ENCODE measurements around the gene KRTAP12-4.
A peak's percentile ranks its signal among the peaks of the same experiment; 100 is the strongest.
"Not testable (repeated sequence)": the region's sequence is repeated elsewhere in the genome, so short reads cannot be mapped to it uniquely, and the experiment has no call there.

The KRTAP12-4 gene

GRCh38 chr21:44632067-44632466 lies 22.4 kb downstream of the KRTAP12-4 start:
- no peak for DNase-seq (ENCODE audit: low read depth, low spot score)

DNA sequence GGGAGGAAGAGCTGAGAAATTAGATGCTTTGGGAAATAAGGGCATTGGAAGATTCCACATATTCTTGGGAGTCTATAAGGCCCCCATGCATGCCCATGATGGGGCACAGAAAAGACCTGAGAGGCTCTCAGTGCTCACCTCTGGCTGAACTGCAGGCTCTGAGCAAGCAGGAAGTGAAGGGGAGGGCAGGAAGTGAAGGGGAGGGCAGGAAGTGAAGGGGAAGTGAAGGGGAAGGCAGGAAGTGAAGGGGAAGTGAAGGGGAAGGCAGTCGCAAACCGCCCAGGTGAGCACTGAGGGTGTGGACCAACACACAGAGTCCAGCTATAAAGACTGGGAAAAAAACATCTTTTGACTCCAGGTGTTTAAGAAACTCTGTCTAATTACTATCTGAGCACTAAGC lies 24.0 kb downstream of the KRTAP12-4 start:
- DNase-seq (ENCODE audit: low read depth, low spot score): no peak

DNA sequence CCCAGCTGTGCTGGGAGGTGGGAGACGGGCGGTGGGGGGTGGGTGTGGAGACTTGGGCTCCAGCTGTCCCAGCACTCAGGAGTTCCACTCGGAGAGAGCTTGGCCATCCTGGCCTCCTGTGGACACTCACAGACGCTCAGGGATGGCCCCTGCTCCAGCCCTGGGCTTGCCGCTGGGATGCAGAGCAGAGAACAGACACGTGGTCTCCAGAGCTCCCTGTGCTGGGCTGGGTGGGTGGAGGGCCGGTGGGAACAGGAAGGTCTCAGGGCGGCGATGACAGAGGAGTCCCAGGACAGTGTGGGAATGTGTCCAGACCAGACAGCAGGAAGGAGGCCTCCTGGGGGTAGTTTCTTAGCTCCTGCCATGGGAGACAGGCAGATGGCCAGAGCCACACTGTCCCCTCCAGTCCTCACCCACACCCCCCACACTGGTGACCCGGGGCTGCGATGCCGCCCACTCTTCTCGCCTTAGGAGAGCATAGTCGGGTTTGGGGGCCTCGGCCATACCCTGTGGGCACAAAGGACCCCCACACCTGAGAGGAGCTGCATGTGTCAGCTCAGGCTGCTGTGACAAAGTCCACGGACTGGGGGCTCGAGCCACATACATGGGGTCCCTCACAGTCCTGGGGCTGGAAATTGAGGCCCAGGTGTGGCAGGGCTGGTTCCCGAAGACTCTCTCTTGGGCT lies 25.6 kb downstream of the KRTAP12-4 start:
- no peak for DNase-seq (ENCODE audit: low read depth, low spot score)

DNA sequence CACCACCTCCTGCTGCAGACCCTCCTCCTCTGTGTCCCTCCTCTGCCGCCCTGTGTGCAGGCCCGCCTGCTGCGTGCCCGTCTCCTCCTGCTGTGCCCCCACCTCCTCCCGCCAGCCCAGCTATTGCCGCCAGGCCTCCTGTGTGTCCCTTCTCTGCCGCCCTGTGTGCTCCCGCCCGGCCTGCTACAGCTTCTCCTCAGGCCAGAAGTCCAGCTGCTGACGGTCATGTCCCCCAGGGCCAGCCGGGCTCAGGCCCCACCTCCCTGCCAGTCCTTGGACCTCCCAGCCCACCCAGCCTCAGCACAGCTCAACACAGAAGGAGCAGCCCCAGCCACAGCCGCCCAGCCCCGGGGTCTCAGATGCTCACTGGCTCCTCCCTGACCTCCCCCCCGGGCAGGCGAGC lies 26.6 kb downstream of the KRTAP12-4 start:
- DNase-seq (ENCODE audit: low read depth, low spot score): not testable (repeated sequence)

GRCh38 chr21:44627181-44627822 lies 27.2 kb downstream of the KRTAP12-4 start:
- DNase-seq (ENCODE audit: low read depth, low spot score): not testable (repeated sequence)

GRCh38 chr21:44626673-44627143 lies 27.8 kb downstream of the KRTAP12-4 start, which contains the start of gene KRTAP10-9:
TSS of gene KRTAP10-9 (plus strand) at chr21:44627093. CDS start at chr21:44627172, 79 bp downstream.
- DNase-seq (ENCODE audit: low read depth, low spot score): no peak

DNA sequence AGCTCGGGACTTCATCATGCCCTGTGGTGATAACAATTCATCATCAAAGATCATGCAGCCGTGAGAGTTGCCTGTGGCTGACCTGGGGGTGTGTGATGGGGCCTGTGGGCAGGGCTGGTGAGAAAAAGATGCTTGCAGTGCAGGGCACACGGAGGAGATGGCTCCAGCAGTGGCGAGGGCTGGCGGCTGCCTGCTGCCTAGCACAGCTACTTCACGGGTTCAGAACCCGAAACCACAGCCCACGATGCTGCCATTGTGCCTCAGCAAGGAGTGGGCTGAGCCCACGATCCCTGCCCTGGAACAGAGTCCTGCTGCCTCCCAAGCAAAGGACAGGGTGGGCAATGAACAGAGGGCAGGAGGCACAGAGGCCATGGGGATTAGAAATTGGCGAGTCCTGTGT lies 28.2 kb downstream of the KRTAP12-4 start:
- no peak for DNase-seq (ENCODE audit: low read depth, low spot score)

DNA sequence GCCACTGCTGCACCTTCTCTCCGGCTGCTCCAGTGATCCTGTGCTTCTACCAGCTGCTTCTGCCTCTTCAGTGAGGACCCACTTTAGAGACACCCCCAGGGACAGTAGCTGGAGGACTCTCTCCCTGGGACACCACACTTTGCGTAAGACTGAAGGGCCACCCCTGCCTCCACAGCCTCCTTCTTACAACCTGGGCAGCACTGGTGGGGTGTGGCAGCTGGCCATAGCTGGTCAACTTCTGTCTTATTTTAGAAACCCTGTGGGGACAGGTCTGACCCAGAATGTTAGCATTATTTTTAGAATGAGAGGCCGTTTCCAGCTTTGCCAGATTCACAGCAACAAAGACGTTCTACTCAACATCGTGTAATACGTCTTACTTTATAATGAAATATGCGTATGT lies 28.7 kb downstream of the KRTAP12-4 start:
- DNase-seq (ENCODE audit: low read depth, low spot score): no peak

DNA sequence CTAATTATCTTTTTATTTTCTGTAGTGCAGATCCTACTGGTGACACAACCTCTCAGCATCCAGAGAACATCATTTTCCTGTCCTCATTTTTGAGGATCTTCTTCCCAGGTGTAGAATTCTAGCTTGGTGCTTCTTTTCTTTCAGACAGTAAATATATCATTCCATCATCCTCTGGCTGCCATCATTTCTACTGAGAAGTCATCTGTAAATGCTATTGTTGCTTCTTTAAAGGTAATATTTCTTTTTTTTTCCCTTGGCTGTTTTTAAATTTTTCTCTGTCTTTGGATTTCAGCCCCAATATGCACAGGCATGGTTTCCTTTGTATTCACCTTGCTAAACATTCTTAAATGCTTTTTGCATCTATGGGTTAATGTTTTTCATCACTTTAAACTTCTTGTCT lies 30.9 kb downstream of the KRTAP12-4 start:
- DNase-seq (ENCODE audit: low read depth, low spot score): no peak

- DNase-seq (ENCODE audit: low read depth, low spot score): no peak
These were observed 34.6 kb downstream of the KRTAP12-4 start for GRCh38 chr21:44619886-44620285.

DNA sequence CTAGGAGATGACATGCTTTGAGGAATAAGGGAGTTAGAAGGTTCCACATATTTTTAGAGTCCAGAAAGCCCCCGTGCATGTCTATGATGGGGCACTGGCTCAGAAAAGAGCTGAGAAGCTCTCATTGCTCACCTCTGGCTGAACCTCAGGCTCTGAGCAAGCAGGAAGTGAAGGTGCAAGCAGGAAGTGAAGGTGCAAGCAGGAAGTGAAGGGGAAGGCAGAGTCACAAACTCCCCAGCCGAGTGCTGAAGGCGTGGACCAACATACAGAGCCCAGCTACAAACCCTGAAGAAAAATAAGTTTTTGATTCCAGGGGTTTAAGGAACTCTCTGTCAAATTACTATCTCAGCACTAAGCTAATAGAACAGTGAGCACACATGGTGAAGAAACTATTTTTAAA lies 35.5 kb downstream of the KRTAP12-4 start:
- DNase-seq (ENCODE audit: low read depth, low spot score): peak; percentile 50

- DNase-seq (ENCODE audit: low read depth, low spot score): no peak
These were observed 36.0 kb downstream of the KRTAP12-4 start for GRCh38 chr21:44618504-44618903.

DNA sequence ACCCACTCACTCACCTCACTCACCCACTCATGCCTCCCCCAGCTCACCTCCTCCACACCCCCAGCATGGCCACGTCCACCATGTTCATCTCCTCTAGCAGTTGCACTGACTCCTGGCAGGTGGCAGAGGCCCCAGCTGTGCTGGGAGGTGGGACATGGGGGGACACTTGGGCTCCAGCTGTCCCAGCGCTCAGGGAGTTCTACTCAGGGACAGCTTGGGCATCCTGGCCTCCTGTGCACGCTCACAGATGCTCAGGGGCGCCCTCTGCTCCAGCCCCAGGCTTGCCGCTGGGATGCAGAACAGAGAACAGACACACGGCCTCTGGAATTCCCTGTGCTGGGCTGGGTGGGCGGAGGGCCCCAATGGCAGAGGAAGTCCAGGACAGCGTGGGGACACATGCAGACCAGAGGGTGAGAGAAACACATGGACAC lies 37.4 kb downstream of the KRTAP12-4 start:
- DNase-seq (ENCODE audit: low read depth, low spot score): no peak

GRCh38 chr21:44616591-44616926 lies 37.9 kb downstream of the KRTAP12-4 start:
- no peak for DNase-seq (ENCODE audit: low read depth, low spot score)

- no peak for DNase-seq (ENCODE audit: low read depth, low spot score)
These were observed 38.4 kb downstream of the KRTAP12-4 start for GRCh38 chr21:44615911-44616590.

GRCh38 chr21:44615466-44615865 lies 39.0 kb downstream of the KRTAP12-4 start:
- no peak for DNase-seq (ENCODE audit: low read depth, low spot score)

- DNase-seq (ENCODE audit: low read depth, low spot score): no peak
These were observed 39.5 kb downstream of the KRTAP12-4 start for GRCh38 chr21:44614961-44615391.

- no peak for DNase-seq (ENCODE audit: low read depth, low spot score)
These were observed 40.3 kb downstream of the KRTAP12-4 start for GRCh38 chr21:44614161-44614631.

- DNase-seq (ENCODE audit: low read depth, low spot score): no peak
These were observed 40.9 kb downstream of the KRTAP12-4 start for GRCh38 chr21:44613386-44614155.

DNA sequence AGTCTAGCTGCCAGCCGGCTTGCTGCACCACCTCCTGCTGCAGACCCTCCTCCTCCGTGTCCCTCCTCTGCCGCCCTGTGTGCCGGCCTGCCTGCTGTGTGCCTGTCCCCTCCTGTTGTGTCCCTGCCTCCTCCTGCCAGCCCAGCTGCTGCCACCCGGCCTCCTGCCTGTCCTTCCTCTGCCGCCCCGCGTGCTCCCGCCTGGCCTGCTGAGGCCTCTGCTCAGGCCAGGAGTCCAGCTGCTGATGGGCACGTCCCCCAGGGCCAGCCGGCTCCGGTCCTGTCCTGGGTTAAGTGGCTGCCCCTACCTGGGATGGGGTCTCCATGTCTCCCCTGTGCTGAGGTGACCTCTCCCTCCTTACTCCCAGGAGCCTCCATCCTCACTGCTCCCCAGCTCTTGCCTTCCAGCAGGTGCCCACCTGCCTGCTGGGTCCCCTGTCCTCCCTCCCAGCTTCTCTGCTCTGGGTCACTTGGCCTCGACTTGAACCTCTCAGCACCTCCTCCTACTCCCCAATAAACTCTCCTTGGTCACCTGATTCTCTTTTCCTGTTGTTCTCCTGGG lies 41.7 kb downstream of the KRTAP12-4 start:
- no peak for DNase-seq (ENCODE audit: low read depth, low spot score)

GRCh38 chr21:44612029-44612486 lies 42.4 kb downstream of the KRTAP12-4 start, which contains the start of gene KRTAP10-8:
TSS of gene KRTAP10-8 (plus strand) at chr21:44612079. CDS start at chr21:44612101, 22 bp downstream.
- DNase-seq (ENCODE audit: low read depth, low spot score): no peak
